Measurements from ENCODE around the gene CRMP1. TPM values are rescaled to one million over a fixed set of nuclear protein-coding genes. Genes with fewer than 3 reads are reported as not detected.

Gene CRMP1
- total RNA-seq, 4 donors from 2014 or later = 0.62 to 4.3 (median 1.6) TPM

- TF ChIP-seq EP300 (IDR thresholded peaks at IDR 0.05) = no peak
- TF ChIP-seq POLR2AphosphoS5 (IDR thresholded peaks at IDR 0.05) = no peak
- TF ChIP-seq POLR2A (IDR thresholded peaks at IDR 0.05) = no peak
- TF ChIP-seq CTCF (IDR thresholded peaks at IDR 0.05) = no peak
- Histone ChIP-seq H3K36me3 (no peaks in the 10 kb centered on the region), H3K4me3 (no peak overlapping the region)
Measured at GRCh38 chr4:5882947-5883346, 9.9 kb downstream of the CRMP1 start.

GRCh38 chr4:5881340-5881739 is 11.5 kb downstream of the CRMP1 start:
- no peak for TF ChIP-seq POLR2AphosphoS5 (IDR thresholded peaks at IDR 0.05)
- no peak for TF ChIP-seq EP300 (IDR thresholded peaks at IDR 0.05)
- no peak for TF ChIP-seq POLR2A (IDR thresholded peaks at IDR 0.05)
- no peak for TF ChIP-seq CTCF (IDR thresholded peaks at IDR 0.05)
- Histone ChIP-seq H3K27me3 (peaks cover 80% of the 10 kb centered on the region), H3K4me3 (no peak overlapping the region), H3K4me1 (no peaks in the 10 kb centered on the region), H3K9me3 (no peaks in the 10 kb centered on the region), H3K36me3 (no peaks in the 10 kb centered on the region), H3K27ac (no peak overlapping the region)
- 11 to 27% methylated on average over 4 of the region's 4 CpGs for WGBS, 2 donors (ENCODE audit: low coverage in 1 of 2)
- ATAC-seq = no peak

More at GRCh38 chr4:5882947-5883346, 9.9 kb downstream of the CRMP1 start:
- WGBS, 2 donors (ENCODE audit: low coverage in 1 of 2) = 71% methylated on average over 2 of the region's 3 CpGs; no CpG with 5 or more reads in 1 of the 2 donors
- Histone ChIP-seq H3K9me3 (no peaks in the 10 kb centered on the region), H3K4me1 (peaks cover 0 to 10% (median 8%) of the 10 kb centered on the region in 3 donors), H3K27me3 (peaks cover 81% of the 10 kb centered on the region), H3K27ac (no peak overlapping the region)
- no peak for ATAC-seq

GRCh38 chr4:5878359-5878758 is 14.5 kb downstream of the CRMP1 start:
- no peak for ATAC-seq
- no peaks in the 10 kb centered on the region for H3K36me3 ChIP-seq
- H3K4me3 ChIP-seq = no peak overlapping the region
- no peaks in the 10 kb centered on the region for H3K4me1 ChIP-seq
- TF ChIP-seq EP300 (IDR thresholded peaks at IDR 0.05) (no peak), POLR2AphosphoS5 (IDR thresholded peaks at IDR 0.05) (no peak)
- WGBS, 2 donors (ENCODE audit: low coverage in 1 of 2) = 82 to 90% methylated on average over 3 to 6 of the region's 6 CpGs
- peaks cover 71% of the 10 kb centered on the region for H3K27me3 ChIP-seq
- no peak overlapping the region for H3K27ac ChIP-seq
- H3K9me3 ChIP-seq = no peaks in the 10 kb centered on the region

- TF ChIP-seq POLR2AphosphoS5 (IDR thresholded peaks at IDR 0.05) (no peak), CTCF (IDR thresholded peaks at IDR 0.05) (no peak)
- Histone ChIP-seq H3K27ac (no peak overlapping the region), H3K4me1 (no peaks in the 10 kb centered on the region), H3K4me3 (no peak overlapping the region), H3K36me3 (no peaks in the 10 kb centered on the region), H3K27me3 (peaks cover 73% of the 10 kb centered on the region), H3K9me3 (no peaks in the 10 kb centered on the region)
- no peak for ATAC-seq
- 72 to 81% methylated on average over 5 to 9 of the region's 9 CpGs for WGBS, 2 donors (ENCODE audit: low coverage in 1 of 2)
Measured at GRCh38 chr4:5877392-5877791, 15.5 kb downstream of the CRMP1 start.

- Histone ChIP-seq H3K27me3 (peaks cover 72% of the 10 kb centered on the region), H3K9me3 (no peaks in the 10 kb centered on the region), H3K4me1 (no peaks in the 10 kb centered on the region), H3K36me3 (no peaks in the 10 kb centered on the region), H3K27ac (no peak overlapping the region), H3K4me3 (no peak overlapping the region)
- ATAC-seq = peak; percentile 59
- TF ChIP-seq POLR2A (IDR thresholded peaks at IDR 0.05) (no peak), EP300 (IDR thresholded peaks at IDR 0.05) (no peak), CTCF (IDR thresholded peaks at IDR 0.05) (no peak), POLR2AphosphoS5 (IDR thresholded peaks at IDR 0.05) (no peak)
- 10 to 27% methylated on average over 2 to 6 of the region's 6 CpGs for WGBS, 2 donors (ENCODE audit: low coverage in 1 of 2)
Measured at GRCh38 chr4:5874811-5875449, 18.0 kb downstream of the CRMP1 start.

Measured in gastroesophageal sphincter (tissue), 4 donors.